Adrenal gland (tissue), 5 donors: Measurements from ENCODE around the gene RPS26.

Experiments used
- CTCF ChIP-seq, 6 experiments: fragments of 450-650 bp in 4 of 6; fragments of 200-600 bp in 2 of 6; sonication (generic) in 1 of 6; IDR thresholded peaks; 1 replicate in 5 of 6; 2 replicates in 1 of 6; pipeline versions ENCODE4 v1.5.1 to v1.8.0; 2016 to 2021; ENCODE audit warnings: antibody characterized with exemption in 6 of 6, mild to moderate bottlenecking in 2 of 6, moderate library complexity in 1 of 6
- POLR2A ChIP-seq, 2 donors: fragments of 450-650 bp; IDR thresholded peaks; one replicate each; pipeline ENCODE4 v1.6.1; 2017; ENCODE audit warnings: antibody characterized with exemption in 2 of 2, mild to moderate bottlenecking in 2 of 2, moderate library complexity in 1 of 2
- donor health status: DM: no; HTN: no; CAD: no.

- TF ChIP-seq CTCF (IDR thresholded peaks at IDR 0.05) (peak in 2 of 6 experiments; percentile 23 to 40), POLR2A (IDR thresholded peaks at IDR 0.05) (no peak)
Observed at GRCh38 chr12:56079723-56080555, 38.2 kb downstream of the RPS26 start, which contains the start of gene ERBB3.
